SK-N-SH treated with all-trans-retinoic acid at 6 μM for 48 hours (cell line): Measurements from ENCODE around the gene GPR6.

Source experiments
- ATAC-seq: fragments of 200-7000 bp; cut with Tn5 transposase; 3 replicates; pipeline ENCODE4 v1.9.1; 2020; ENCODE audit warnings: mild to moderate bottlenecking, moderate library complexity
- CREB5 ChIP-seq: fragments of 250-450 bp; sonication (Bioruptor Pico); IDR thresholded peaks from 2 replicates; pipeline ENCODE4 v1.5.1; 2020; ENCODE audit warnings: low read depth, mild to moderate bottlenecking, moderate library complexity
- CSDC2 ChIP-seq: fragments of 250-450 bp; sonication (Bioruptor Pico); IDR thresholded peaks from 2 replicates; pipeline ENCODE4 v1.5.0; 2020; ENCODE audit warnings: mild to moderate bottlenecking, moderate library complexity
- CSRNP3 ChIP-seq: fragments of 250-450 bp; sonication (Bioruptor Pico); IDR thresholded peaks from 2 replicates; pipeline ENCODE4 v1.5.1; 2021; ENCODE audit warnings: mild to moderate bottlenecking, moderate library complexity
- ESRRG ChIP-seq: fragments of 250-450 bp; sonication (Bioruptor Pico); IDR thresholded peaks from 2 replicates; pipeline ENCODE4 v1.6.1; 2021; ENCODE audit warnings: mild to moderate bottlenecking
- GLIS3 ChIP-seq: fragments of 250-450 bp; sonication (Bioruptor Pico); IDR thresholded peaks from 2 replicates; pipeline ENCODE4 v1.5.0; 2020; ENCODE audit warnings: mild to moderate bottlenecking, moderate library complexity
- ISL1 ChIP-seq: fragments of 250-450 bp; sonication (Bioruptor Pico); IDR thresholded peaks from 2 replicates; pipeline ENCODE4 v2.1.2; 2022; ENCODE audit warnings: mild to moderate bottlenecking, moderate library complexity
- OSR1 ChIP-seq: fragments of 250-450 bp; sonication (Bioruptor Pico); IDR thresholded peaks from 2 replicates; pipeline ENCODE4 v1.8.0; 2022; ENCODE audit warnings: moderate library complexity, mild to moderate bottlenecking, inconsistent platforms
- POU6F1 ChIP-seq: fragments of 250-450 bp; sonication (Bioruptor Pico); IDR thresholded peaks from 2 replicates; pipeline ENCODE4 v1.8.0; 2021; ENCODE audit warnings: low read depth, mild to moderate bottlenecking, moderate library complexity, borderline replicate concordance
- RARB ChIP-seq: fragments of 250-450 bp; sonication (Bioruptor Pico); IDR thresholded peaks from 2 replicates; pipeline ENCODE4 v1.8.0; 2021; ENCODE audit warnings: mild to moderate bottlenecking, moderate library complexity
- SNAI2 ChIP-seq: fragments of 250-450 bp; sonication (Bioruptor Pico); IDR thresholded peaks from 2 replicates; pipeline ENCODE4 v1.5.0; 2020; ENCODE audit warnings: mild to moderate bottlenecking, moderate library complexity
- TCF4 ChIP-seq: fragments of 250-450 bp; sonication (Bioruptor Pico); IDR thresholded peaks from 2 replicates; pipeline ENCODE4 v1.8.0; 2021; ENCODE audit warnings: mild to moderate bottlenecking, moderate library complexity, borderline replicate concordance
- TOX ChIP-seq: fragments of 250-450 bp; sonication (Bioruptor Pico); IDR thresholded peaks from 2 replicates; pipeline ENCODE4 v1.8.0; 2021; ENCODE audit warnings: mild to moderate bottlenecking, moderate library complexity, borderline replicate concordance
- TSHZ2 ChIP-seq: fragments of 250-450 bp; sonication (Bioruptor Pico); IDR thresholded peaks from 2 replicates; pipeline ENCODE4 v1.5.0; 2020; ENCODE audit warnings: mild to moderate bottlenecking, moderate library complexity
- ZFP3 ChIP-seq: fragments of 250-450 bp; sonication (Bioruptor Pico); IDR thresholded peaks from 2 replicates; pipeline ENCODE4 v1.5.0; 2020; ENCODE audit warnings: mild to moderate bottlenecking, moderate library complexity
- ZFP30 ChIP-seq: fragments of 450-650 bp; formaldehyde crosslinking; IDR thresholded peaks from 2 replicates; pipeline ENCODE4 v1.5.0; 2022; ENCODE audit warnings: mild to moderate bottlenecking, moderate library complexity
- ZNF565 ChIP-seq: fragments of 450-650 bp; formaldehyde crosslinking; conservative IDR thresholded peaks from 2 replicates; pipeline ENCODE4 v1.5.0; 2020; ENCODE audit warnings: low read depth, mild to moderate bottlenecking, moderate library complexity
- ZNF70 ChIP-seq: fragments of 450-650 bp; formaldehyde crosslinking; IDR thresholded peaks from 2 replicates; pipeline ENCODE4 v1.5.0; 2020; ENCODE audit warnings: mild to moderate bottlenecking, moderate library complexity
- ZNF8 ChIP-seq: fragments of 450-650 bp; formaldehyde crosslinking; IDR thresholded peaks from 2 replicates; pipeline ENCODE4 v1.5.0; 2020; ENCODE audit warnings: mild to moderate bottlenecking, moderate library complexity
- TF ChIP-seq, protein P1 (sequence below): fragments of 250-450 bp; sonication (Bioruptor Pico); IDR thresholded peaks from 2 replicates; pipeline ENCODE4 v1.8.0; 2020; ENCODE audit warnings: mild to moderate bottlenecking, moderate library complexity, borderline replicate concordance

The GPR6 gene

GRCh38 chr6:110013386-110013785 is 35.3 kb downstream of the GPR6 start:
- no peak for TF ChIP-seq CSRNP3 (CRISPR knock-in tag)
- no peak for TF ChIP-seq GLIS3 (CRISPR knock-in tag)
- no peak for TF ChIP-seq RARB (CRISPR knock-in tag)
- ATAC-seq = no peak

GRCh38 chr6:110015206-110015605 is 37.1 kb downstream of the GPR6 start:
- no peak for ATAC-seq

DNA sequence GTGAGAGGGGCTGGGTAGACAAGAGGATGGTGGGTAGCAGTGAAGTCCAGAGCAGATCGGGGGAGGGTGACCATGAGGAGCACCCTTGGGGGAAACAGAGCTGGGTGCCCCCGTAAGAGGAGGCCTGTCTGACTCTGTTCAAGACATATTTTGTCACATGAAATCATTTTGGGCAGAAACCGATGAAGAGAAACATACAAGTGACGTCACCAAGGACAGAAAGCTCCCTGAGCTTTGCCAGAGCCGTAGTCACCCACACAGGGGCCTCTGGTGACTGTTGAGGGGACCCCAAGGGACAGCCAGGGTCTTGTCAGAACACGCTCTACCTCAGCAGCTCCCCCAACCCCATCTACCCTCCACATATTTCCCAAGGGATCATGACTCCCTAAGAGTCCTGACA is 39.2 kb downstream of the GPR6 start:
- ATAC-seq = no peak
- TF ChIP-seq ZNF565 (CRISPR knock-in tag) (no peak), TOX (CRISPR knock-in tag) (no peak), ZNF8 (CRISPR knock-in tag) (no peak), SNAI2 (no peak), ZFP30 (CRISPR knock-in tag) (no peak), TCF4 (no peak), GLIS3 (CRISPR knock-in tag) (no peak), ISL1 (no peak), CSRNP3 (CRISPR knock-in tag) (no peak)

More at GRCh38 chr6:110015206-110015605, 37.1 kb downstream of the GPR6 start:
- TF ChIP-seq ZFP3 (no peak), CREB5 (no peak), ESRRG (CRISPR knock-in tag) (no peak), TOX (CRISPR knock-in tag) (no peak), ZNF565 (CRISPR knock-in tag) (no peak), ZFP30 (CRISPR knock-in tag) (no peak), OSR1 (no peak), ISL1 (no peak), RARB (CRISPR knock-in tag) (no peak), TCF4 (no peak), CSDC2 (CRISPR knock-in tag) (no peak), POU6F1 (CRISPR knock-in tag) (no peak), GLIS3 (CRISPR knock-in tag) (no peak), ZNF70 (CRISPR knock-in tag) (no peak), TSHZ2 (no peak), ZNF8 (CRISPR knock-in tag) (no peak)
- TF ChIP-seq, protein P1, sequence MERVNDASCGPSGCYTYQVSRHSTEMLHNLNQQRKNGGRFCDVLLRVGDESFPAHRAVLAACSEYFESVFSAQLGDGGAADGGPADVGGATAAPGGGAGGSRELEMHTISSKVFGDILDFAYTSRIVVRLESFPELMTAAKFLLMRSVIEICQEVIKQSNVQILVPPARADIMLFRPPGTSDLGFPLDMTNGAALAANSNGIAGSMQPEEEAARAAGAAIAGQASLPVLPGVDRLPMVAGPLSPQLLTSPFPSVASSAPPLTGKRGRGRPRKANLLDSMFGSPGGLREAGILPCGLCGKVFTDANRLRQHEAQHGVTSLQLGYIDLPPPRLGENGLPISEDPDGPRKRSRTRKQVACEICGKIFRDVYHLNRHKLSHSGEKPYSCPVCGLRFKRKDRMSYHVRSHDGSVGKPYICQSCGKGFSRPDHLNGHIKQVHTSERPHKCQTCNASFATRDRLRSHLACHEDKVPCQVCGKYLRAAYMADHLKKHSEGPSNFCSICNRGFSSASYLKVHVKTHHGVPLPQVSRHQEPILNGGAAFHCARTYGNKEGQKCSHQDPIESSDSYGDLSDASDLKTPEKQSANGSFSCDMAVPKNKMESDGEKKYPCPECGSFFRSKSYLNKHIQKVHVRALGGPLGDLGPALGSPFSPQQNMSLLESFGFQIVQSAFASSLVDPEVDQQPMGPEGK (CRISPR knock-in tag) = no peak
